Peyer's patch (tissue), 4 donors: ENCODE measurements around the gene PLD1.

Source experiments
- POLR2A ChIP-seq, 2 donors: fragments of 450-650 bp; IDR thresholded peaks; one replicate each; pipeline ENCODE4 v1.5.1; 2017; ENCODE audit warnings: antibody characterized with exemption in 2 of 2, mild to moderate bottlenecking in 2 of 2, moderate library complexity in 2 of 2
- TF ChIP-seq, protein P1 (sequence below), 6 experiments: fragments of 450-650 bp in 4 of 6; fragments of 200-600 bp in 2 of 6; sonication (generic) in 1 of 6; IDR thresholded peaks; one replicate each; pipeline ENCODE4 v1.5.1; 2017 to 2019; ENCODE audit warnings: antibody characterized with exemption in 6 of 6, mild to moderate bottlenecking in 3 of 6, moderate library complexity in 1 of 6

DNA sequence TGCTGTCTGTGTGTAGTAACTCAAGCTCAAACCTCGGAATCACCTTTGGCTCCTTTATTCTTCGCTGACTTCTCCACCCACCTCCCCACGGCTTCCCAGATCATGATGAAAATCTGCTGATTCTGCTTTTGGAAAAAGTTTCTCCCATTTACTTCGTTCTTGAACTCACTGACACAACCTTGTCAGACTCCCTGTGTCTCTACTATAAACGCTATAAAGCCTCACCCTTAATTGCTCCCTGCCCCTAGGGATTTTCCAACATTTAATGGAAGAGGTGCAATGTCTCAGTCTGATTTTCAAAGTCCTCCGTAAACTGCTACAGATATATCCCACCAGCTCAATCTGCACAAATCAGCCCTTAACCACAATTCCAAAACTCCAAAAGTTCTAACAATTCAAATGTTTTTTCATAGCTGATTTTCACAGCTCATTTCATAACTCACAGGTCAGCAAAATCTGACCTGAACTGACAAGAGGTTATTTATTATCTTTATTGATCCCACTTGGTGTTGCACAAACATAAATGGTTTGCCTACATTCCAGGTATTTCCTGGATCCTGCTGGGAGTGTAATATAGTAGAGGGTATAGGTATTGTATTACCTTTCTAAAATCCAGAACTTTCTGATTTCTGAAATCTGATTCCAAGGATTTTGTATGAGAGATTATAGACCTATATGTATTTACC, 129.4 kb downstream of the PLD1 start:
- TF ChIP-seq, protein P1, sequence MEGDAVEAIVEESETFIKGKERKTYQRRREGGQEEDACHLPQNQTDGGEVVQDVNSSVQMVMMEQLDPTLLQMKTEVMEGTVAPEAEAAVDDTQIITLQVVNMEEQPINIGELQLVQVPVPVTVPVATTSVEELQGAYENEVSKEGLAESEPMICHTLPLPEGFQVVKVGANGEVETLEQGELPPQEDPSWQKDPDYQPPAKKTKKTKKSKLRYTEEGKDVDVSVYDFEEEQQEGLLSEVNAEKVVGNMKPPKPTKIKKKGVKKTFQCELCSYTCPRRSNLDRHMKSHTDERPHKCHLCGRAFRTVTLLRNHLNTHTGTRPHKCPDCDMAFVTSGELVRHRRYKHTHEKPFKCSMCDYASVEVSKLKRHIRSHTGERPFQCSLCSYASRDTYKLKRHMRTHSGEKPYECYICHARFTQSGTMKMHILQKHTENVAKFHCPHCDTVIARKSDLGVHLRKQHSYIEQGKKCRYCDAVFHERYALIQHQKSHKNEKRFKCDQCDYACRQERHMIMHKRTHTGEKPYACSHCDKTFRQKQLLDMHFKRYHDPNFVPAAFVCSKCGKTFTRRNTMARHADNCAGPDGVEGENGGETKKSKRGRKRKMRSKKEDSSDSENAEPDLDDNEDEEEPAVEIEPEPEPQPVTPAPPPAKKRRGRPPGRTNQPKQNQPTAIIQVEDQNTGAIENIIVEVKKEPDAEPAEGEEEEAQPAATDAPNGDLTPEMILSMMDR (IDR thresholded peaks at IDR 0.05), result no peak
- TF ChIP-seq POLR2A (IDR thresholded peaks at IDR 0.05), result no peak
